A549 treated with CORT108297 at 1 μM for 4 hours (cell line): ENCODE measurements around the gene NPFFR2. TPM values are rescaled to one million over a fixed set of nuclear protein-coding genes. Genes with fewer than 3 reads are reported as not detected.

Source experiments
- total RNA-seq: library from RNA; stranded (reverse); fragments of 200-300 nt; extraction: Qiagen RNA extraction; gene quantifications from 5 replicates; pipeline ENCODE4 v1.2.3, GENCODE V29; 2022

NPFFR2 gene
- total RNA-seq, result 0.05 TPM in 1 of 5 replicates, not detected in the others

GRCh38 chr4:72031868-72032608, at the start of gene NPFFR2:
Gene NPFFR2, plus strand, starts transcription at chr4:72032000. Its CDS starts 96,592 bp downstream, at chr4:72128592.

Other genes starting within 250 kb of the NPFFR2 start
- not detected in 5 replicates for gene GC, start 247.9 kb upstream of the NPFFR2 start, total RNA-seq